NCI-H1417 (cell line): ENCODE data around the gene CGREF1.
A peak's percentile ranks its signal among the peaks of the same experiment; 100 is the strongest.
"Not testable (repeated sequence)": the region's sequence is repeated elsewhere in the genome, so short reads cannot be mapped to it uniquely, and the experiment has no call there.

ENCODE experiments used
- DNase-seq, 3 experiments: peaks; one replicate each; lab custom pipeline; 2025; lab: John Stamatoyannopoulos, UW

CGREF1 gene

DNA sequence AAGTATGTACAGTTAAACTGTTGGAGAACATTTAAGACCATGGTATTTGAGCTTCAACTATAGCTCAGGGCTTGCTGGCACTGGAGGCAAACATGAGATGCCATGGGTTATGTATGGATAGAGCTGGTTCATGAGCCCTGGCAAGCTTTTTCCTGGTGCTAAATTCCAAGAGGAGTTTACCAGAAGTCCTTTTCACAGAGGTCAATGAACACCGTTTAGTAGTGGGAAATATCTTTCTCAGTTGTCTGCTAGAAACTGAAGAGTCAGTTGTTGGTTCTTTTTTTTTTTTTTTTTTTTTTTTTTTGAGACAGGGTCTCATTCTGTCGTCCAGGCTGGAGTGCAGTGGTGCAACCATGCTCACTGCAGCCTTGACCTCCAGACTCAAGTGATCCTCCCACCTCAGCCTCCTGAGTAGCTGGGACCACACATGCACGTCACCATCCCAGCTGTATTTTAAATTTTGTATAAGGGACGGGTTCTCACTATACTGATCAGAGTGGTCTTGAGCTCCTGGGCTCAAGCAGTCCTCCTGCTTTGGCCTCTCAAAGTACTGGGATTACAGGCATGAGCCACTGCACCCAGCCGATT is 31.0 kb downstream of the CGREF1 start:
- no peak for DNase-seq

DNA sequence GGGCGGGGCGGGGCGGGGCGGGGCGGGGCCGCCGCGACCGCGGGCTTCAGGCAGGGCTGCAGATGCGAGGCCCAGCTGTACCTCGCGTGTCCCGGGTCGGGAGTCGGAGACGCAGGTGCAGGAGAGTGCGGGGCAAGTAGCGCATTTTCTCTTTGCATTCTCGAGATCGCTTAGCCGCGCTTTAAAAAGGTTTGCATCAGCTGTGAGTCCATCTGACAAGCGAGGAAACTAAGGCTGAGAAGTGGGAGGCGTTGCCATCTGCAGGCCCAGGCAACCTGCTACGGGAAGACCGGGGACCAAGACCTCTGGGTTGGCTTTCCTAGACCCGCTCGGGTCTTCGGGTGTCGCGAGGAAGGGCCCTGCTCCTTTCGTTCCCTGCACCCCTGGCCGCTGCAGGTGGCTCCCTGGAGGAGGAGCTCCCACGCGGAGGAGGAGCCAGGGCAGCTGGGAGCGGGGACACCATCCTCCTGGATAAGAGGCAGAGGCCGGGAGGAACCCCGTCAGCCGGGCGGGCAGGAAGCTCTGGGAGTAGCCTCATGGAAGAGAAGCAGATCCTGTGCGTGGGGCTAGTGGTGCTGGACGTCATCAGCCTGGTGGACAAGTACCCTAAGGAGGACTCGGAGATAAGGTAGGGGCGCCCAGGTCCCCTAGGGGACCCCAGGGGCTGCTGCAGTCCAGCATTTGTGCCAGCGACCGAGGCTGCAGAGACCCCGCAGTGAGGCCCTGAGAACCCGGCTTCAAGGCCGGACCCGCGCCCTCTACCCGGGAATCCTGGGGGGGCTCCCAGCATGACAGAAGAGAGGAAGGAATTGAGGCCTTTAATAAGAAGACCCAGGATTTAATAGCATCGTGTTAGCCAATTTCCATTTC is 32.0 kb downstream of the CGREF1 start, which contains the start of gene KHK:
KHK (plus strand) TSS at position 49 of the 870 bp plus-strand sequence; CDS start at position 537, 488 bp downstream.
- peak; percentile 71 to 92 (median 90) for DNase-seq

DNA sequence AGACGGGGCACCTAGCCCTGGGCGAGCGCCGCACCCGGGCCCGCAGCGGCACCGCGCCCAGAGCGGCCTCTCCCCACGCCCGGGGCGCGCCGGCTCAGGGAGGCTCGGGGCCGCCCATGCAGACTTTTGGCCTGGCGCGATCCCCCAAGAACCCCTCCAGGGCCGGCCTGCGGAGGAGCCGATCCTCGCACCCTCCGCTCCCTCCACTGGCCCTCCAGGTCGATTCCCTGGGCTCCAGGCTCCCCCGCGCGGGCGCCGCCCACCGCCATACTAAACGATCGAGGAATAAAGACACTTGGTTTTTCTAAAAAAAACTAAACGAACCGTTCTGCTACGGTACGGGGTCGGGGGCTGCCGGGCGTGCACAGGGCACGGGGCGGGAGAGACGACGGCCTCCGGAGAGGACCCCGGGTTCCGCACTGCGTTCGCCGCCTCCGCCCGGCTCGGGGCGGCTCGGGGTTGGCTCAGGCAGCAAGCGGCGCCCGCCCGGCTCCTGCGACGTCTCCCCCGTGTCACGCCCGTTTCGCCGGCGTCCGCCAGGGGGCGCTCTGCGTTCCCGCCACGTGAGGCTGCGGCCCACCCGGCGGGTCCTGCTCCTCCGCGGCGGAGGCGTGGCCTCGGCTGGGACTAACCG is 32.7 kb downstream of the CGREF1 start:
- peak; percentile 97 to 98 (median 97) for DNase-seq

DNA sequence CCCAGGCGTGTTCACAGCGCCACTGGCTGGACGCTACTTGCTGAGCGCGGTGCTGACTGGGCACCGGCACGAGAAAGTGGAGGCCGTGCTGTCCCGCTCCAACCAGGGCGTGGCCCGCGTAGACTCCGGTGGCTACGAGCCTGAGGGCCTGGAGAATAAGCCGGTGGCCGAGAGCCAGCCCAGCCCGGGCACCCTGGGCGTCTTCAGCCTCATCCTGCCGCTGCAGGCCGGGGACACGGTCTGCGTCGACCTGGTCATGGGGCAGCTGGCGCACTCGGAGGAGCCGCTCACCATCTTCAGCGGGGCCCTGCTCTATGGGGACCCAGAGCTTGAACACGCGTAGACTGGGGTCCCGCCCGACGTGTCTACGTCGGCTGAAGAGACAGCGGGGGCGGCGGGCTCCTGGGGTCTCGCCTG is 33.2 kb downstream of the CGREF1 start:
- DNase-seq, result peak in 2 of 3 experiments; percentile 70 to 79

DNA sequence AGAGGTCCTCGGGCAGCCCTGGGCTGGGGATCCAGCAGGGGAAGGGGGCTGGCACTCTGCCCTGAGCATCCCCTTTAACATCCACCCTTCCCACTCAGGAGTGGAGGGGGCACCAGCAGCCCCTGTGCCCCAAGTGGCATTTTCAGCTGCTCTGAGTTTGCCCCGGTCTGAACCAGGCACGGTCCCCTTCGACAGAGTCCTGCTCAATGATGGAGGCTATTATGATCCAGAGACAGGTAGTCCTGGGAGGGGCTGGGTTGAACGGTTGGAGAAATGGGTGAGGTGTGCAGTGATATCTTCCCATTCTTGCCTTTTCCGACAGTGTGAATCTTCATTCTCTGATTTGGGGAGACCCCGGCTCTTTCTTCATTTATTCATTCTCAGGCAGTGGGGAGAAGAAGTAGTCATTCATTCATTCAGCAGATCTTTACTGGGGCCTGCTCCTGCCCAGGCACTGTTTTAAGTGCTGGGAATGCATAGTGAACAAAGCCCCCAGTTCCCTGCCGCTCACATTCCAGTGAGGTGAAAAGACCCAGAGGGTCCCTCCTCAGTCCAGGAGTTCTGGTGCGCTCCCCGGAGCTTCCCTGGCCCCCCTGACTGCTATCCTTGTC is 33.8 kb downstream of the CGREF1 start:
- no peak for DNase-seq

DNA sequence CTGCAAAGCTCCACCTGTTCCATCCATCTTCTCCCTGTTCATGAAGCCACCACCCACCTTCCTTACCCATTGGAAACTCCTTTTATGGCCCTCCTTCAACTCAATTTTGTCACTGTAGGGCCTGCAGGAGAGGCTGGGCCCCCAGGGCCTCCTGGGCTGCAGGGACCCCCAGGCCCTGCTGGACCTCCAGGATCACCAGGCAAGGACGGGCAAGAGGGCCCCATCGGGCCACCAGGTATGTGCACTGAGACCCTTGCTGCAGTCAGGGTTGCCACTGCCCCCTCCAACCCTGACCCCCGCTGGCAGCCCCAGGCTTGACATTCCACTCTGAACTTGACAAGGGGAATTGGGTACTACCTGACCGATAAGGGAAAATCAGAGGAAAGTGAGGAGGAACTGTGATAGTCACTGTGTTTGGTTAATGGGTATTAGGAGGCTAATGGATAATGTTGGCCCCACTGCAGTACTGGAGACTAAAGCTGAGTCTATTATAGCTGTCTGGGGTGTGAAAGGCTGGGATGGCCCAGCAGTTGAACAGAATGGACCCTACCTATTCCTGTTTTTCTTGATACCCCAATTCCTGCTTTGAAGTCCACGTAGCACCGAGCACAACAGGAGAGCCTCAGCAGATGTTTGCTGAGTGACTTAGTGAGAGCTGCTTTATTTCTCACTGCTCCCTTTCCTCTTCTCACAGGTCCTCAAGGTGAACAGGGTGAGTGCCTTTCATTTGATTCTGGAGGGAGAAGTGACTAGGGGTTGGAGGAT is 34.4 kb downstream of the CGREF1 start:
- no peak for DNase-seq

DNA sequence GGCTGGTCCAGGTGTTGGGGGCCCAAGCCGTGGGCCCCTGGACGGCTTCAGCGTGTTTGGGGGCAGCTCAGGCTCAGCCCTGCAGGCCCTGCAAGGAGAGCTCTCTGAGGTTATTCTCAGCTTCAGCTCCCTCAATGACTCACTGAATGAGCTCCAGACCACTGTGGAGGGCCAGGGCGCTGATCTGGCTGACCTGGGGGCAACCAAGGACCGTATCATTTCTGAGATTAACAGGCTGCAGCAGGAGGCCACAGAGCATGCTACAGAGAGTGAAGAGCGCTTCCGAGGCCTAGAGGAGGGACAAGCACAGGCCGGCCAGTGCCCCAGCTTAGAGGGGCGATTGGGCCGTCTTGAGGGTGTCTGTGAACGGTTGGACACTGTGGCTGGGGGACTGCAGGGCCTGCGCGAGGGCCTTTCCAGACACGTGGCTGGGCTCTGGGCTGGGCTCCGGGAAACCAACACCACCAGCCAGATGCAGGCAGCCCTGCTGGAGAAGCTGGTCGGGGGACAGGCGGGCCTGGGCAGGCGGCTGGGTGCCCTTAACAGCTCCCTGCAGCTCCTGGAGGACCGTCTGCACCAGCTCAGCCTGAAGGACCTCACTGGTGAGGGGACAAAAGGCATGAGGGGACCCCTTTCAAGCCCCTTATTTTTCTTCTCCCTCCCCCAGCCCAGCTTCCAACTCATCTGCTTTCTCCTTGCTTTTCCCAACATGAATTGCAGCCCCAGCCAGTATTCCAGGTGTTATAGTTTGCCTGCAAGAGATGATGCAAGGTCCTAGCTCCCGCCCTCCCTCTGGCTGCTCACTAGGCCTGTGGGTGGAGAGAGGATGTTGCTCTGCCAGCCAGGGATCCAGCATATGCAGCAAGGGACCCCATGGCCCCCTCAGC is 35.3 kb downstream of the CGREF1 start:
- DNase-seq, result no peak

DNA sequence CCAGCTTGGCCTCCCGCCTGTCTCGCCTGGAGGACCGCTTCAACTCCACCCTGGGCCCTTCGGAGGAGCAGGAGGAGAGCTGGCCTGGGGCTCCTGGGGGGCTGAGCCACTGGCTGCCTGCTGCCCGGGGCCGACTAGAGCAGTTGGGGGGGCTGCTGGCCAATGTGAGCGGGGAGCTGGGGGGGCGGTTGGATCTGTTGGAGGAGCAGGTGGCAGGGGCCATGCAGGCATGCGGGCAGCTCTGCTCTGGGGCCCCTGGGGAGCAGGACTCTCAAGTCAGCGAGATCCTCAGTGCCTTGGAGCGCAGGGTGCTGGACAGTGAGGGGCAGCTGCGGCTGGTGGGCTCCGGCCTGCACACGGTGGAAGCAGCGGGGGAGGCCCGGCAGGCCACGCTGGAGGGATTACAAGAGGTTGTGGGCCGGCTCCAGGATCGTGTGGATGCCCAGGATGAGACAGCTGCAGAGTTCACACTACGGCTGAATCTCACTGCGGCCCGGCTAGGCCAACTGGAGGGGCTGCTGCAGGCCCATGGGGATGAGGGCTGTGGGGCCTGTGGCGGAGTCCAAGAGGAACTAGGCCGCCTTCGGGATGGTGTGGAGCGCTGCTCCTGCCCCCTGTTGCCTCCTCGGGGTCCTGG is 36.0 kb downstream of the CGREF1 start:
- DNase-seq, result no peak

DNA sequence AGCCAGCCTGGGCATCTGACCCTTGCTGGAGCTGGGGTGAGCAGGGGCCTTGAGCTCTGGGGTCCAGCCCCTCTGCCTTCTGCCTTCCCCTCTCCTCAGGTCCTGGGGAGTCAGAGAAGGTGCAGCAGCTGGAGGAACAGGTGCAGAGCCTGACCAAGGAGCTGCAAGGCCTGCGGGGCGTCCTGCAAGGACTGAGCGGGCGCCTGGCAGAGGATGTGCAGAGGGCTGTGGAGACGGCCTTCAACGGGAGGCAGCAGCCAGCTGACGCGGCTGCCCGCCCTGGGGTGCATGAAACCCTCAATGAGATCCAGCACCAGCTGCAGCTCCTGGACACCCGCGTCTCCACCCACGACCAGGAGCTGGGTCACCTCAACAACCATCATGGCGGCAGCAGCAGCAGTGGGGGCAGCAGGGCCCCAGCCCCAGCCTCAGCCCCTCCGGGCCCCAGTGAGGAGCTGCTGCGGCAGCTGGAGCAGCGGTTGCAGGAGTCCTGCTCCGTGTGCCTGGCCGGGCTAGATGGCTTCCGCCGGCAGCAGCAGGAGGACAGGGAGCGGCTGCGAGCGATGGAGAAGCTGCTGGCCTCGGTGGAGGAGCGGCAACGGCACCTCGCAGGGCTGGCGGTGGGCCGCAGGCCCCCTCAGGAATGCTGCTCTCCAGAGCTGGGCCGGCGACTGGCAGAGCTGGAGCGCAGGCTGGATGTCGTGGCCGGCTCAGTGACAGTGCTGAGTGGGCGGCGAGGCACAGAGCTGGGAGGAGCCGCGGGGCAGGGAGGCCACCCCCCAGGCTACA is 36.8 kb downstream of the CGREF1 start:
- no peak for DNase-seq

DNA sequence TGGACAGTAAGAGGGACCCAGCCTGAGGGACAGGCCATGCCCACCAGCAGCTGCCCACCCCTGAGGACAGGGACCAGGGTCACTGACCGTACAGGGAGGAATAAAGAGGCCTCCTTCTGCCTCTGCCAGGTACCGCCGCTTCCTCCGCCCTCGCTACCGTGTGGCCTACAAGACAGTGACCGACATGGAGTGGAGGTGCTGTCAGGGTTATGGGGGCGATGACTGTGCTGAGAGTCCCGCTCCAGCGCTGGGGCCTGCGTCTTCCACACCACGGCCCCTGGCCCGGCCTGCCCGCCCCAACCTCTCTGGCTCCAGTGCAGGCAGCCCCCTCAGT is 38.4 kb downstream of the CGREF1 start:
- no peak for DNase-seq

DNA sequence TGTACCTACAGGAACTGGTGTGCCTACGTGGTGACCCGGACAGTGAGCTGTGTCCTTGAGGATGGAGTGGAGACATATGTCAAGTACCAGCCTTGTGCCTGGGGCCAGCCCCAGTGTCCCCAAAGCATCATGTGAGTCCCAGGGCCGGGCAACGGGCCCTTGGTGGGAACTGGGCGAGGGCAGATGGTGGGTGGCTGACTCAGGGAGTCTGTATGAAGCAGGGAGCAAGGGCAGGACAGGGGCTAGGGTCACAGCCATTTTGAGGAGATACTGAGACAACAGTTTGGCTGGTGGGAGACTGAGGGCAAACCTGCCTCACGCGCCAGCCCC is 38.8 kb downstream of the CGREF1 start:
- no peak for DNase-seq

DNA sequence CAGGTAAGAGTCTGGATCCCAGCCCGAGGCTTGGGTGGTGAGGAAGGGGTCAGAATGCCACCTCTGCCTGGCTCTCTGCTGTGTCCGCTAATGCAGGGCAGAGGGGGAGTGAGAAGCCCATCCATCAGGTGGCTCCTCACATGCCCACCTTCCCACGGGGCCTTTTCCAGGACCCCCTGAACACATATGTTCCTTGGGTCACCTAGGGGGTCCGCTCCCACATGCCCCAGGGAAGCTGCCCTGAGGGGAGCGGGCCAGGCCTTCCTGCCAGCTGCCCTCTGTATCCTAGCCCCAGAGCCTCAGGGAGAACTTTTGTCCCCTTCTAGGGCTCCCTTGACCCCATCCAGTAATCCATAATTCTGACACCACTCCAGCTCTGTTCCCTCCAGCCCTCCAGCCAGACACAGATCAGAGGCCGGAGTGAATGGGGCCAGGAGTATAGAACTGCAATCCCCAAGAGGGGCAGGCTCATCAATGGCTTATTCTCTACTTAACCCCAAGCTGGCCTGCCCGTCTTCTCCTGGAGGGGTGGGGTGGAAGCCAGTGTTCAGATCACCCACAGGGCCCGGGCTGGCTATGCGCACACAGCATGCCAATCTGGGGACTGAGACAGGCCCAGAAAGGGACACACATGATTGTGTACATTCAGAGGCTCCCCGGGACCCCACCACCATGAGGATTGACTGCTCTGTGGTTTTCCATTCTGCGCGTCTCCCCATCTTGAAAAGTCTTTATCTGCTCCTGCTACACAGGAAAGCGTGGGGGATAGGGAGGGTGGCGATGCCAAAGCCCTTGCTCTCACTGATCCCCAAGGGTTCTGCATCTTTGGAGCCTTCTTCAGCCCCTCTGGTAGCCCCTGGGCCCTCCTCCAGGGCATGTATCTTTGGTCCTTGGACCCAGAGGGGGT is 39.4 kb downstream of the CGREF1 start:
- DNase-seq, result no peak

DNA sequence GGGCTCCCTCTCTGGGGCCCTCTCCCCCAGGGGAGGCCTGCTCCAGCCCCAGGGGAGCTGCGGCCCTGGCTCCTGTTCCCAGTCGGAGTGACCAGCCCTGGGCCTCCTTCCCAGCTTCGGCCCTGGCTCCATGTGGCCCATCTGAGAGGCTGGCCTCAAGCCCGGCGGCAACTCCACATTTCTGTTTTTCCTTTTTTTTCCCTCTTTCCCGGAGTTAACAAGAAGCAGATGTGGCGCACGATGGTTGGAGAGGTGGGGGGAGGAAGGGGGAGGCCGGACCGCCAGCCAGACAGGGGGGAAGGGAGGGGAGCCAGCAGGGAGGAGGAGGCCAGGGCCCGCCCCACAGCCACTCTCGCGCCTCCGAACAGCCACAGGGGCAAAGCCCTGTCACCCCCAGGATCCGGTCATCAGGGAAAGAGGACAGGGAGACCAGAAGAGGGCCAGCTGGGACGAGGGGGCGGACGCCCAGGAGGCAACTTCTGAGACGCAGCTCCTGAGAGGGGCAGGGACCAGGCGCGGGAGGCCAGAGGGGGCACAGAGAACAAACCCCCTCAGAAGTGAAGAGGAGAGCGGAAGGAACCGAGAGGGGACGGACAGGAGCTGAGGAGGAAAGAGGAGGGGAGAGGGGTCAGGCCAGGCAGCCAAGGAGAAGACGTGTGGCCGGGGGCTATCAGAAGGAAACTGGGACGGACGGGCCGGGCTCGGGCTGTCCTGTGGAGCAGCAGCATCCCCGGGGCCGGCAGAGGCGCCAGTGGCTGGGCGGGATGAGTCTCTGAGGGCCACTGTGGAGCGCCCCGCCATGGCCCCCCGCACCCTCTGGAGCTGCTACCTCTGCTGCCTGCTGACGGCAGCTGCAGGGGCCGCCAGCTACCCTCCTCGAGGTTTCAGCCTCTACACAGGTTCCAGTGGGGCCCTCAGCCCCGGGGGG is 40.4 kb downstream of the CGREF1 start, which contains the start of gene EMILIN1:
EMILIN1 (plus strand) TSS at position 349 of the 928 bp plus-strand sequence; CDS start at position 800, 451 bp downstream.
- DNase-seq, result no peak

DNA sequence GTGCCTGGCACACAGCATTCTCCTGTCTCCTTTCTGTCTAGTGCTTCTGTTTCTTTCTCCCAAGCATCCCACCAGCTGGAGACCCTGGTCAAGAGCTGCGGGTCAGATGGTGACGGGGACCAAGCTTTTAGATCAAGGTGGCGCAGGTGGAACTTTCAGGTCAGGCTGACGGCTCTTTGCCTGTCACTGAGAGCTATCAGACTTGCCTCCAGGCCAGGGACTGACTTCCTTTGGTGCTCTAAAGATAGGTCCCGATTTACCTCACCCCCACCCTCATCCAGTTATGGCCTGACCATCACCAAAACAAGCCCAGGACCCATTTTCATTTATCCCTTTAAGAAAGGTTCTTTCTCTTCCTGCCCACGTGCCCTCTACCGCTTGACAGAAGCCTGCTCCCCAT is 41.7 kb downstream of the CGREF1 start:
- DNase-seq, result no peak

DNA sequence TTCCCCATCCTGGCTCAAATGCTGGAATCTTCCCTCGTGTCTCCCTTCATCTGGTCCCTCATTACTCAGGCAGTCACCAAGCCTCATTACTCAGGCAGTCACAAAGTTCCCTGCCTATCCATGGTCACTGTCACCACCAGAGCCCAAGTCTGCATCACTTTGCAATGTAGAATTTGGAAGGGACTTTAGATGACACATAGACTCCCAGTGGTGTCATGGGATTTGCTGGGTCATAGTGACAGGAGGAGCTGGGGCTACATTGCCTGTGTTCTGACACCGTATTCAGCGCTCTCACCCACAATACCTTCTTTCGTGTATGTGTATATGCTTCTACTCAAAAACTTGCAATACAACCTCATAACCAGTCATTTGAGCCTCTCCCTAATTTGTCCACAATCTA is 42.6 kb downstream of the CGREF1 start:
- DNase-seq, result no peak

DNA sequence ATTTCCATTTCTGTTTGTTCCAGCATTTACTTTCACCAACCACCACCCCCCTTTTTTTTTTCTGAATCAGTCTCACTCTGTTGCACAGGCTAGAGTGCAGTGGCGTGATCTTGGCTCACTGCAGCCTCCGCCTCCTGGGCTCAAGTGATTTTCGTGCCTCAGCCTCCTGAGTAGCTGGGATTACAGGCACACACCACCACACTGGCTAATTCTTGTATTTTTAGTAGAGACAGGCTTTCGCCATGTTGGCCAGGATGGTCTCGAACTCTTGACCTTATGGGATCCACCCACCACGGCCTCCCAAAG is 43.4 kb downstream of the CGREF1 start:
- not testable (repeated sequence) for DNase-seq

DNA sequence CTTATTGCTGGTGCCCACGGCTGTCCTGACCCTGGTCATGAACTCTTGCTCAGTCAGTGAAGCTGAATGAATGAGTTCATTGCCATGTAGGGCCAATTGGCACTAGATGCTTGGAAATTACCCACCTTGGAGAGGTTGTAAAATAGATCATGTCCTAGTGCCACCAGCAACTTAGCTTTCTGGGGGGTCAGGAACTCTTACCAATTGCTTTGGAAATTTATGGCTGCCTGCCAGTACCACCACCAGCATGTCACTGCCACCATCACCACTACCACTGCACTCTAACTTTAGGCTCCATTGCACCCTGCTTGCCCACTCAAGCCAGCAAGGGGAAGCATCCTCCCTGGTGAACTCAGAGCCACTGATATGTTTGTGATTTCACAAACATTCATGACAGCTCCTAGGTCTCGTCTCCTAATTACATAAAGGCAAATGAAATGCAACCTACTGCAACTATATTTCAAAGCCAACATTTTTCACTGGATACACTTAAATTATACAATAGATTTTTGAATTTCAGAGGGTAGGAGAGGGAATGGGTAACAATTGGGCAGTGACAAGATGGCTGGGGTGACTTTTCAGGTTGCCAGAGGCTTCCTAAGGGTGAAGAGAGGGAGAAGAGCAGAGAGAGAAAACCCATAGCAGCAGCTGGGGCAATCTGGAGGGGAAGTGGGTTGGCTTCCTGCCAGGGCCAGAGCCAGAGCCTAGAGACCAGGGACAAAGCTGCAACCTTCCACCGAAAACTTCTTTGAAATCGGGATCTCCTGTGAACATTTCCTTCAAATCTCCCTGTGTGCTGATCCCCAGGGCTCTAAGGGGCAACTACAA is 44.0 kb downstream of the CGREF1 start:
- DNase-seq, result peak in 1 of 3 experiments; percentile 33
